ENCODE measurements around the gene PRKX. TPM values are rescaled to one million over a fixed set of nuclear protein-coding genes. Genes with fewer than 3 reads are reported as not detected.
"Not testable (repeated sequence)": the region's sequence is repeated elsewhere in the genome, so short reads cannot be mapped to it uniquely, and the experiment has no call there.

PRKX gene
- total and polyA plus RNA-seq, 2 experiments from 2014 or later: 12.1 to 18.2 TPM

DNA sequence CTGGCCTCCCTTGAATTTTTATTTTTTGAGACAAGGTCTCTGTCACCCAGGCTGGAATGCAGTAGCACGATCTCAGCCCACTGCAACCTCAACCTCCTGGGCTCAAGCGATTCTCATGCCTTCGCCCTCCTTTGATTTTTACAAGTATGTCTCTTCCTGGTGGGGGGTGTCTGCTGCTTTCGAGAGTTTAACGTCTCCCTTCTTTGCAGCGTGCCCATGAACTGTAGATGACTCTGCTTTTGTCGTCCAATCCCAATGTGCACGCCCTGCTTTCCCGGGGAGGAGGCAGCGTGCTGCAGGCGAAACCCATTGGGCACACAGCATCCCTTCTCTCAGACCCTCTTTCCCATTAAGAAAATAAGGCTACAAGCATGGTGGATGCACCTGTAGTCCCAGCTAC lies 7.0 kb downstream of the PRKX start:
- Histone ChIP-seq H3K27ac (no peak overlapping the region), H2AFZ (no peak overlapping the region), H3K9me2 (replicated peaks; ENCODE audit: insufficient read depth) (no peaks in the 10 kb centered on the region), H3K4me1 (ENCODE audit: insufficient read depth) (no peaks in the 10 kb centered on the region), H4K20me1 (ENCODE audit: insufficient read depth, poor library complexity, severe bottlenecking) (no peaks in the 10 kb centered on the region), H3K79me2 (peaks cover 7% of the 10 kb centered on the region), H3K36me3 (replicated peaks; ENCODE audit: insufficient read depth, low read depth) (no peaks in the 10 kb centered on the region), H3K9me3 (ENCODE audit: low read depth) (no peaks in the 10 kb centered on the region), H3K27me3 (no peaks in the 10 kb centered on the region), H3K4me3 (no peak overlapping the region), H3K4me2 (no peak overlapping the region)
- DNase-seq (ENCODE audit: low spot score): no peak
- WGBS (ENCODE audit: low lambda C conversion rate, missing lambda C conversion rate): 92% methylated on average over 11 of the region's 11 CpGs
- TF ChIP-seq EZH2phosphoT487 (IDR thresholded peaks at IDR 0.05; ENCODE audit: low read depth, severe bottlenecking, unreplicated experiment): no peak
- no peak for TF ChIP-seq EZH2 (IDR thresholded peaks at IDR 0.05; ENCODE audit: borderline replicate concordance)
- TF ChIP-seq, protein P1, sequence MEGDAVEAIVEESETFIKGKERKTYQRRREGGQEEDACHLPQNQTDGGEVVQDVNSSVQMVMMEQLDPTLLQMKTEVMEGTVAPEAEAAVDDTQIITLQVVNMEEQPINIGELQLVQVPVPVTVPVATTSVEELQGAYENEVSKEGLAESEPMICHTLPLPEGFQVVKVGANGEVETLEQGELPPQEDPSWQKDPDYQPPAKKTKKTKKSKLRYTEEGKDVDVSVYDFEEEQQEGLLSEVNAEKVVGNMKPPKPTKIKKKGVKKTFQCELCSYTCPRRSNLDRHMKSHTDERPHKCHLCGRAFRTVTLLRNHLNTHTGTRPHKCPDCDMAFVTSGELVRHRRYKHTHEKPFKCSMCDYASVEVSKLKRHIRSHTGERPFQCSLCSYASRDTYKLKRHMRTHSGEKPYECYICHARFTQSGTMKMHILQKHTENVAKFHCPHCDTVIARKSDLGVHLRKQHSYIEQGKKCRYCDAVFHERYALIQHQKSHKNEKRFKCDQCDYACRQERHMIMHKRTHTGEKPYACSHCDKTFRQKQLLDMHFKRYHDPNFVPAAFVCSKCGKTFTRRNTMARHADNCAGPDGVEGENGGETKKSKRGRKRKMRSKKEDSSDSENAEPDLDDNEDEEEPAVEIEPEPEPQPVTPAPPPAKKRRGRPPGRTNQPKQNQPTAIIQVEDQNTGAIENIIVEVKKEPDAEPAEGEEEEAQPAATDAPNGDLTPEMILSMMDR (IDR thresholded peaks at IDR 0.05; ENCODE audit: poor library complexity): no peak

DNA sequence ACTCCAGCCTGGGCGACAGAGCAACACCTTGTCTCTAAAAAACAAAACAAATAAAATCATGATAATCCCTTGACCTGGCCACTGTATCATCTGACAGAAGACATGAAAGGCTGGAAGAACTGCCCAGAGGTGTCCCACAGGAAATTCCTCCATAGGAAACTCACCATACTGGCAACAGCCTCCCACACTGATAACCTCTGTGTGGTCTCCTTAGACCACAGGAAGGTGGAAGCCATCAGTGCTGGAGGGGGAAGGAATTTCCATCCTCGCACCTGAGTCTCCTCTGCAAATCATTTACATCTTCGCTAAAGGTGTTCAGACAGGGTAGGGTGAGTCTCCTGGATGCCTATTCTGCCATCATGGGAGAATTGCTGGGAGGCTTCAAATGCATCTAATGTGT lies 10.2 kb downstream of the PRKX start:
- not testable (repeated sequence) for H3K79me2 ChIP-seq; H3K36me3 ChIP-seq (replicated peaks; ENCODE audit: insufficient read depth, low read depth); H3K27ac ChIP-seq; H3K4me3 ChIP-seq; H3K27me3 ChIP-seq; H3K9me3 ChIP-seq (ENCODE audit: low read depth); DNase-seq (ENCODE audit: low spot score); H3K4me2 ChIP-seq; H3K4me1 ChIP-seq (ENCODE audit: insufficient read depth); H2AFZ ChIP-seq; H3K9me2 ChIP-seq (replicated peaks; ENCODE audit: insufficient read depth); H4K20me1 ChIP-seq (ENCODE audit: insufficient read depth, poor library complexity, severe bottlenecking)
- 82% methylated on average over 3 of the region's 3 CpGs for WGBS (ENCODE audit: low lambda C conversion rate, missing lambda C conversion rate)

DNA sequence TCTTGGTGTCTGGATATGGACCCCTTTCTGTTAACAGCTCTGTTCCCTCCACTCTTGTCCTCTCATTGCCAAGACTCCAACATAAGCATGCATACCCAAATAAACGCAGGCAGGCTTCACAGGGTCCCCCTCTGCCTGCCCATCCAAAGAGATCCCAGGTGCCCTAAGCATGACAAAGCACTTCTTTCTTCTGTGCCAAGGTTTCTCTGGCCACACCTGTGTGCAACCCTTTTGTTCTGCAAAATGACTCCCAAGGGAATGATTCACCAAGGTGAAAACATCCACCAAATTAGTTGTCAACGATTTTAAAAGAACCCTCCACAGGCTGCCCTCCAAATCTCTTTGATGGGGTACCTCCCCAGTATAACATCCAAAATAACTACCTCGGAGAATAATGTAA lies 11.4 kb downstream of the PRKX start:
- H3K9me2 ChIP-seq (replicated peaks; ENCODE audit: insufficient read depth); H3K79me2 ChIP-seq; H3K36me3 ChIP-seq (replicated peaks; ENCODE audit: insufficient read depth, low read depth); H3K4me2 ChIP-seq; H3K4me1 ChIP-seq (ENCODE audit: insufficient read depth); H3K4me3 ChIP-seq; H2AFZ ChIP-seq; H3K9me3 ChIP-seq (ENCODE audit: low read depth); DNase-seq (ENCODE audit: low spot score); H4K20me1 ChIP-seq (ENCODE audit: insufficient read depth, poor library complexity, severe bottlenecking); H3K27me3 ChIP-seq; H3K27ac ChIP-seq: not testable (repeated sequence)
- WGBS (ENCODE audit: low lambda C conversion rate, missing lambda C conversion rate): 43% methylated on average over 3 of the region's 3 CpGs

DNA sequence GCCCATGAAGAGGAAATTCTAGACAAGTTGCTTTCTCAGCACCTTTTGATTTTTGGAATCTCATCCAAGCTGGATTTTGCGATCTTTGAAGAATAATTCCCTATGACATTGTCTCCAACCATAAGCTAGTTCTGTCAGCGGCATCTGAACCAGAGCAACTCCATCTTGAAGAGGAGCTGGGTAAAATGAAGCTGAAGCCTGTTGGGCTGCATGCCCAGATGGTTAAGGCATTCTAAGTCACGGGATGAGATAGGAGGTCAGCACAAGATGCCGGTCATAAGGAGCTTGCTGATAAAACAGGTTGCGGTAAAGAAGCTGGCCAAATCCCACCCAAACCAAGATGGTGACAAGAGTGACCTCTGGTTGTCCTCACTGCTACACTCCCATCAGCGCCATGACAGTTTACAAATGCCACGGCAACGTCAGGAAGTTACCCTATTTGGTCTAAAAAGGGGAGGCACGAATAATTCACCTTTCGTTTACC lies 12.0 kb downstream of the PRKX start:
- not testable (repeated sequence) for DNase-seq (ENCODE audit: low spot score); H2AFZ ChIP-seq; H3K36me3 ChIP-seq (replicated peaks; ENCODE audit: insufficient read depth, low read depth); H4K20me1 ChIP-seq (ENCODE audit: insufficient read depth, poor library complexity, severe bottlenecking); H3K79me2 ChIP-seq; H3K9me2 ChIP-seq (replicated peaks; ENCODE audit: insufficient read depth); H3K27me3 ChIP-seq; H3K4me3 ChIP-seq; H3K9me3 ChIP-seq (ENCODE audit: low read depth); H3K4me2 ChIP-seq; H3K27ac ChIP-seq; H3K4me1 ChIP-seq (ENCODE audit: insufficient read depth)
- WGBS (ENCODE audit: low lambda C conversion rate, missing lambda C conversion rate): 87% methylated on average over 10 of the region's 10 CpGs

DNA sequence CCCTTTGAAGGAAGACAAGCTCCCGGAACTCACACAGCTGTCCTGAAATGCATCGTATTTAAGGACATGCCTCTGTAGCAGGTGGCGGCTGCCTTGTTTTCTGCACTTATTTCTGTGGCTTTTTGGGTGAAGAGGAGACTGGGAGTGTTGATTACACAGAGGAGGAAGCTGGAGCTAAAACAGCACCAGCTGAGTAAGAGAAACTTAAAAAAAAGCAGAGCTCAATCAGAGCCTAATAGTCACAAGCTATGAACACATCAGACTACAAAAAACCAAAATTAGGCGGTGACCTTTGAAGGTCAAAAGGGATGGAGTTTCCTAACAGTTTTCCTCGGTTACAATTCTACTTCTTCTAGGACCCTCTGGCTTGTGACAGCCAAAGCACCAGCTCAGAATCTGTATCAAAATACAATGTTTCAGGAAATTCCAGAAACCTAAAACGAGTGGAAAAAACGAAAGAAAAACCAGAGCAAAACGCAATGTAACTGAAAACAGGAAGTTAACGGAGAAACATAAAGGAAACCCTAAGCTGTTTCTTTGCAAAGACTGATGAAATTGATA lies 13.5 kb downstream of the PRKX start:
- no peaks in the 10 kb centered on the region for H3K4me1 ChIP-seq (ENCODE audit: insufficient read depth)
- H3K27ac ChIP-seq: peak overlapping the region; percentile 5
- H4K20me1 ChIP-seq (ENCODE audit: insufficient read depth, poor library complexity, severe bottlenecking): no peaks in the 10 kb centered on the region
- H3K4me3 ChIP-seq: no peak overlapping the region
- peak overlapping the region; percentile 41 for H3K4me2 ChIP-seq
- H3K9me2 ChIP-seq (replicated peaks; ENCODE audit: insufficient read depth): no peaks in the 10 kb centered on the region
- no peak for DNase-seq (ENCODE audit: low spot score)
- no peaks in the 10 kb centered on the region for H3K27me3 ChIP-seq
- no peaks in the 10 kb centered on the region for H3K36me3 ChIP-seq (replicated peaks; ENCODE audit: insufficient read depth, low read depth)
- no peak overlapping the region for H2AFZ ChIP-seq
- 72% methylated on average over 9 of the region's 9 CpGs for WGBS (ENCODE audit: low lambda C conversion rate, missing lambda C conversion rate)
- H3K9me3 ChIP-seq (ENCODE audit: low read depth): no peaks in the 10 kb centered on the region
- H3K79me2 ChIP-seq: no peaks in the 10 kb centered on the region
- TF ChIP-seq EZH2phosphoT487 (IDR thresholded peaks at IDR 0.05; ENCODE audit: low read depth, severe bottlenecking, unreplicated experiment): no peak
- TF ChIP-seq, protein P1 (IDR thresholded peaks at IDR 0.05; ENCODE audit: poor library complexity): no peak
- TF ChIP-seq EZH2 (IDR thresholded peaks at IDR 0.05; ENCODE audit: borderline replicate concordance): no peak

All from hepatocyte (in vitro differentiated cells).